ENCODE data around the gene CFAP74. TPM values are rescaled to one million over a fixed set of nuclear protein-coding genes. Genes with fewer than 3 reads are reported as not detected.

Gene CFAP74
- total RNA-seq, 4 donors from 2014 or later, result 0.35 to 1.1 (median 0.83) TPM; not detected in 1

DNA sequence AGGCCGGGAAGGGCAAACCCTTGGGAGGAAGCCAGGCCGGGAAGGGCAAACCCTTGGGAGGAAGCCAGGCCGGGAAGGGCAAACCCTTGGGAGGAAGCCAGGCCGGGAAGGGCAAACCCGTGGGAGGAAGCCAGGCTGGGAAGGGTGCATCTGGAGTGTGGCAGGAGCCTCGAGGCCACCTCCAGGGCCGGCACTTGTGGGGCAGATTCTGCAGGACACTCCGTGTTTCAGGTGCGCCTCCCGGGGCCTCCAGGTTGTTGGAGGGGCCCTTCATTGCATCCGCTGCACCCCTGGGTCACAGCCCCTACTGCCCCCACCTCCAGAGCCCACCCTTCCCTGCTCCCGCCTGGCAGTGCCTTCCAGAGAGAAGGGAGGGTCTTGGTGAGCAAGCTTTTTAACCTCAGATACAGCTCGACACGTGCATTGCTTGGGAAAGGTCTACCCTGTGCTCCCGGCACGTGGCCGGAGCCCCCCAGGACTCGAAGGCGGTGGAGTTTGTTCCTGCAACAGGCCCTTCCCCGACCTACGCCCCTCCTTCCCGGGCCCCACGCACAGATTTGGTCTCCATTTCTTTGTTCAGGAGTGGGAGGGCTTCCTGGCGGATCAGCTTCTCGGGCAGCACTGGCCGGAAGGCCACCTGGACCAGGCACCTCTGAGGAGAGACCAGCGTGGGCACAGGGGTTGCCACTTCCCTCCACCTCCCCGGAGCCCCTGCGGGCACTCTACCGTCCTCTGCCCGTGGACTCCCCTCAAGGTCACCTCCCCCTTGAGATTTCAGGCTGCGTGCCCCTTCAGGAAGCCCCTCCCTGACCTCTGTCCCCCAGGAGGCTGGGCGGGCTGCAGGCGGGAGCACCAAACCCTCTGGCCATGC is 75.1 kb downstream of the CFAP74 start:
- Histone ChIP-seq H3K9me3 (no peaks in the 10 kb centered on the region), H3K27ac (no peak overlapping the region), H3K4me1 (peaks cover 0 to 4% (median 0%) of the 10 kb centered on the region in 4 donors), H3K27me3 (no peaks in the 10 kb centered on the region), H3K4me3 (no peak overlapping the region), H3K36me3 (no peaks in the 10 kb centered on the region)
- DNase-seq, result peak in 1 of 3 donors; percentile 26
- TF ChIP-seq, protein P1, sequence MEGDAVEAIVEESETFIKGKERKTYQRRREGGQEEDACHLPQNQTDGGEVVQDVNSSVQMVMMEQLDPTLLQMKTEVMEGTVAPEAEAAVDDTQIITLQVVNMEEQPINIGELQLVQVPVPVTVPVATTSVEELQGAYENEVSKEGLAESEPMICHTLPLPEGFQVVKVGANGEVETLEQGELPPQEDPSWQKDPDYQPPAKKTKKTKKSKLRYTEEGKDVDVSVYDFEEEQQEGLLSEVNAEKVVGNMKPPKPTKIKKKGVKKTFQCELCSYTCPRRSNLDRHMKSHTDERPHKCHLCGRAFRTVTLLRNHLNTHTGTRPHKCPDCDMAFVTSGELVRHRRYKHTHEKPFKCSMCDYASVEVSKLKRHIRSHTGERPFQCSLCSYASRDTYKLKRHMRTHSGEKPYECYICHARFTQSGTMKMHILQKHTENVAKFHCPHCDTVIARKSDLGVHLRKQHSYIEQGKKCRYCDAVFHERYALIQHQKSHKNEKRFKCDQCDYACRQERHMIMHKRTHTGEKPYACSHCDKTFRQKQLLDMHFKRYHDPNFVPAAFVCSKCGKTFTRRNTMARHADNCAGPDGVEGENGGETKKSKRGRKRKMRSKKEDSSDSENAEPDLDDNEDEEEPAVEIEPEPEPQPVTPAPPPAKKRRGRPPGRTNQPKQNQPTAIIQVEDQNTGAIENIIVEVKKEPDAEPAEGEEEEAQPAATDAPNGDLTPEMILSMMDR (IDR thresholded peaks at IDR 0.05), result no peak
- TF ChIP-seq POLR2A (IDR thresholded peaks at IDR 0.05), result no peak

DNA sequence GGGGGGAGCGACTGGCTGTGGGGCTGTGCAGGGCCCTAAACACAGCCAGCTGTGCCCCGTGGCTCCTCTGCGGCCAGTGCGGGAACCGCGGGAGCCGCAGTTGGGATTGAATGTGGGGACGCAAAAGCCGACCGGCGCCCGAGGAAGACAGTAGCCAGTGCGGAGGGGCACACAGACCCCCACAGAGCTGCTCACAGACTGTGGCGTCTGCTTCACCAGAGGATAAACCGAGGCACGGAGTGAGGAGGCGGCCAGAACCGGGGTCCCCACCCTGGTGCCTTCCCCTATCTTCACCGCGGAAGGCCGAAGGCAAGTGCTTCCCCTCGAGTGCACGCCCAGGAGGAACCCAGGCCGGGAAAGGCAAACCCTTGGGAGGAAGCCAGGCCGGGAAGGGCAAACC is 75.8 kb downstream of the CFAP74 start:
- H3K9me3 ChIP-seq, result no peaks in the 10 kb centered on the region
- no peaks in the 10 kb centered on the region for H3K36me3 ChIP-seq
- DNase-seq, result peak in 1 of 3 donors; percentile 33
- peaks cover 0 to 11% (median under 1%) of the 10 kb centered on the region in 4 donors for H3K4me1 ChIP-seq
- no peak overlapping the region for H3K4me3 ChIP-seq
- TF ChIP-seq, protein P1 (IDR thresholded peaks at IDR 0.05), result no peak
- no peak for TF ChIP-seq POLR2A (IDR thresholded peaks at IDR 0.05)
- H3K27me3 ChIP-seq, result no peaks in the 10 kb centered on the region
- H3K27ac ChIP-seq, result no peak overlapping the region

DNA sequence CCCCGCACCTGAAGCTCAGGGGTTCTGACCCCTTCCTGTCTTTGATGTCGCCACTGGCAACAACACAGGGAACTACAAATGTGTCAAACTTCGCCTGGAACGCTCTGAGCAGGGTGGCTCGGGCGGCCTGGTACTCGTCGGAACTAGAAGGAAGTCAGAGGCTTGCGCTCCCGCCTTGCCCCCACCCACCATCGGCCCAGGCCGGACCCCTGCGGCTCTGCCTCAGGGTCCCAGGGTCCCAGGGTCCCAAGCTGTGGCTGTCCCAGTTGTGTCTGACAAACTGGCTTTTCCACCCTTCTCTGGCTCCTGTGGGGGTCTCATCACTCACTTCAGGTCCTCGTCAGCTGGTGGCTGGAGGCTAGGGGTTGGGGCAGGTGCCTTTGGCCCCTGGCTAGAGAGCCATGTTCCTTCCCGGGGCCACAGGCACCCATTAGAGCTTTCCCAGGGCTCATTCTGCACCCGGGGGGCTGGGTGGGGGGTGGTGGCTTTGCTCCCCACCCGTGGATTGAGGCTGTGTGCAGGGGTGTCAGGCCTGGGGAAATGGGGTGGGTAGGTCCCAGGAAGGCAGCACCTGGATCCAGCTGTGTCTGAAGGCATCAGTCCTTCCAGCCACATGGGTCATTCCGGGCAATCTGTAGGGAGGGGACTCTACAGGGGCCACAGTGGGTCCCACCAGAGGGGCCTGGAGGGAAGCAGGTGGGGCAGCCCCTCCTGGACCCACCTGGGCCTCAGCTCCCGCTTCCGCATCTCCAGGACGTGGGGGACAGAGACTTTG is 76.5 kb downstream of the CFAP74 start:
- Histone ChIP-seq H3K27ac (no peak overlapping the region), H3K9me3 (no peaks in the 10 kb centered on the region), H3K36me3 (no peaks in the 10 kb centered on the region), H3K4me1 (peaks cover 0 to 14% (median 2%) of the 10 kb centered on the region in 4 donors), H3K27me3 (no peaks in the 10 kb centered on the region), H3K4me3 (no peak overlapping the region)
- DNase-seq, result no peak
- TF ChIP-seq POLR2A (IDR thresholded peaks at IDR 0.05), result no peak
- TF ChIP-seq, protein P1 (IDR thresholded peaks at IDR 0.05), result no peak

DNA sequence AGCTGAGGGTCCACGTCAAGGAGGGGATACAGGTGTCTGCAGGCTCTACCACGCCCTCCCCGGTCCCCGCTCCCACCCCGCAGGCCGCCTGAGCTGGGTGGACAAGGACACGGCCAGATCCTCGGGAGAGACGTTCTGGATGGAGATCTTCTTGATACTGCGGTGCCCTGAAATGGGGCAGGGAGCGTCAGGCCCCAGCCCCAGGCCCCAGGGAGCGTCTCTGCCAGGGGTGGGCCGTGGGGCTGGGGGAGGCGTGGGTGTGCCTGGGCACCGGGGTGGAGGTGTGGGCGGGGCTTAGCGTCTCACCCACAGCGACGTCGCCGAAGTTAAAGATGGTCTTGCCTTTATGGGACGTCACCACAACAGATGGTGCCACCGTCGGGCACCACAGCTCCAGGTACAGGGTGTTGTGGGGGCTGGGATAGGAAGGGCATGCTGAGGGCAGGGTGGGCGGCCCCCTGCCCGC is 77.2 kb downstream of the CFAP74 start:
- Histone ChIP-seq H3K4me3 (no peak overlapping the region), H3K9me3 (no peaks in the 10 kb centered on the region), H3K27ac (no peak overlapping the region), H3K27me3 (no peaks in the 10 kb centered on the region), H3K36me3 (no peaks in the 10 kb centered on the region), H3K4me1 (peaks cover 0 to 14% (median 2%) of the 10 kb centered on the region in 4 donors)
- no peak for TF ChIP-seq POLR2A (IDR thresholded peaks at IDR 0.05)
- TF ChIP-seq, protein P1 (IDR thresholded peaks at IDR 0.05), result no peak
- no peak for DNase-seq

DNA sequence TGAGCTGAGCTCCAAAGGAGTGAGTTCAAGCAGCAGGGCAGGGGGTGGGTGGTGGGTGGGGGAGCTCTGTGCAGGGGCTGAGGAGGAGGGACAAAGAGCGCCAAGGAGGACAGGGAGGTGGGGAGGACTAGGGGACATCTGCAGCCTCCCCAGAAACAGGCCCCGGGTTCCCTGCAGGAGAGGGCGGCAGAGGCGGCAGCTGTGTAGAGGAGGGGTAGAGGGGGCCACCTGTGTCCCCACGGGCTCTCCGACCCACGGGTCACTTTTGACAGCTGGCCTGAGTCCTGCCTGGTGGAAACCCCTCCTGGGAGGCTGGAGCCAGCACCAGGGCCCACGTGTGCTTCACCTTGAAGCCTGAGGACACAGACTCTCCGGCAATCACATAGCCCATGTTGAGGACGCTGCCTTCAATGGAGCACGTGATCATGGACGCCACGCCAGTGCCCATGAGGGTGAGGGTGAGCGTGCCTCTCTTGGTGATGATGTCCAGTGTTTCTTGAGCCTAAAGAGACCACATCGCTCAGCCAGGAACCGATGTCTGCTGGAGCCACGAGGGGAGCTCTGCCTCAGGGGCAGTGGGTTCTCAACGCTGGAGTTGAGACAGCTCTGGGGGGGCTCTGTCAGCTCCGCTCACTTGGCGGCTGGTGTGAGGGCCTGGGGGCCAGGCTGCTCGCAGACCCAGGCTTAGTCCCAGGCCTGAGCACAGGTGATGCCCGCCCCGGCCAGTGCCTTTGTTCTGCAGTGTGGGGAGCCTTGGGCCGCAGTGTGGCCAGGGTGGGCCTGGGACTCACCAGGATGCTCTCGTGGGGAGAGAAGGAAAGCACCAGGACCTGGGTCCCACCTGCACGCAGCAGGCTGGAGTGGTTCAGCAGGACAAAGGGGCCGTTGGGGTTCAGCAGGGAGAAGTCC is 77.9 kb downstream of the CFAP74 start:
- no peak for DNase-seq

More for the DNA sequence above, 77.9 kb downstream of the CFAP74 start:
- H3K4me1 ChIP-seq, result peaks cover 0 to 14% (median 2%) of the 10 kb centered on the region in 4 donors
- no peaks in the 10 kb centered on the region for H3K36me3 ChIP-seq
- TF ChIP-seq, protein P1 (IDR thresholded peaks at IDR 0.05), result no peak
- TF ChIP-seq POLR2A (IDR thresholded peaks at IDR 0.05), result no peak
- no peak overlapping the region for H3K27ac ChIP-seq
- no peaks in the 10 kb centered on the region for H3K9me3 ChIP-seq
- no peak overlapping the region for H3K4me3 ChIP-seq
- H3K27me3 ChIP-seq, result no peaks in the 10 kb centered on the region

All from Peyer's patch (tissue), 4 donors.